HG03097 (cell line): Measurements from ENCODE around the gene PPM1L.

Source experiments
- ATAC-seq: cut with Tn5 transposase; IDR thresholded peaks from one replicate; pipeline ENCODE4 v1.9.1; 2021; ENCODE audit not compliant: unreplicated experiment, low FRiP score

Gene PPM1L

DNA sequence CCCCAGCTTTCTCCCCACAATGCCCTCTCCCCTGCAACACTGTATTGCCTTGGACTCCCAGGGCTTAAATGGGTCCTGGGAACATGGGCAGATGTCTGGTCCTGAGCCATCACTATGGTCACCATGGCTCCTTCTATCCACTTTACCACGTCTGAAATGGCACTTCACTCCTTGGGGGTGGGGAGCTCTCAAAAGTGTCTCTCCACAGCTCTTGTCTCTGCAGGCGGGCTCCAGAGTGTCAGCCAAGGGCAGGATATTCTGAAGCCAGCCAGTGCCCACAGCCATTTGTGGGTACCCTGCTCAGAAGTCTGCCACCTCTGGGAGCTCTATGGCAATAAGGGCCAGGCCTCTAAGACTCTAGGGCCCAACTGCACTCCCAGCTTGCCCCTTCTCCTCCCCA is 163.9 kb downstream of the PPM1L start:
- ATAC-seq: no peak

GRCh38 chr3:160921020-160921635 is 165.1 kb downstream of the PPM1L start:
- no peak for ATAC-seq

GRCh38 chr3:160924776-160925175 is 168.7 kb downstream of the PPM1L start:
- ATAC-seq: no peak

DNA sequence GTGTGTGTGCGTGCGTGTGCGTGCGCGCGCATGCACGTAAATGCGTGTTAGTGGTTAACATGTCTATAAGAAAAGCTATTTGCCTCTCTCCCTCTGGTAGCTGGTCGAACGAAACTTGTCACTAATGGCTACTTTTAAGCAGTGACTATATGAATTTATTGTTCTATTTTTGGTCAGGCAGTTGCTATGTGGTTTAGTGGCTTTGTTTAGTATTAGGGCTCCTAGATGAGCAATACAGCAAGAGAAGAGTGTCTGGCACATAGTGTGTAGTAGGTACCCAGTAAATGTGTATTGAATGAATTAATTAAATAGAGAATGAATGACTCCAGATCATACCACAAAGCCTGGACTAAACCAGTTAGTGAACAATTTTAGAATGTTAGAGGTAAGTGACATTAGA is 171.6 kb downstream of the PPM1L start:
- no peak for ATAC-seq

- no peak for ATAC-seq
These were observed 172.2 kb downstream of the PPM1L start for GRCh38 chr3:160928183-160928726.

DNA sequence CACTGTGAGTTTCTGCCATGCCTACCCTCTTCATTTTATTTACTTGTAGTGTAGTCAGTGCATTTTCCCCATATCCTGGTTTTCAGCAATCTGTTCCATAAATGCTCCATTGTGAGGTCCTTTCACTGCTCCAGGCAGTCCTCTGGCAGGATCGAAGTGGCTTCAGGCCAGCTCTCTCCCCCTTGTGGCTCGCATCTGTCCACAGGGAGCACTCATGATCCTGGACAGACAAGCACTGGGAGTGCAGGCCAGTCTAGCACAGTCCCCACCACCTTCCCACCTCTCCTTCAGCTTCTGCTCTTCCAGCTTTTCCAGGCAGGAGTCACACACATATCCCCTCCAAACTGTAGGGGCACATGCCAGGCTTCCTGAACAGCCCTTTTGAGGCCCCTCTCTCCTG is 173.6 kb downstream of the PPM1L start:
- no peak for ATAC-seq

- ATAC-seq: no peak
These were observed 175.4 kb downstream of the PPM1L start for GRCh38 chr3:160931474-160931873.

GRCh38 chr3:160935413-160936095 is 179.5 kb downstream of the PPM1L start:
- ATAC-seq: no peak

GRCh38 chr3:160941885-160942494 is 186.0 kb downstream of the PPM1L start:
- ATAC-seq: peak; percentile 77

DNA sequence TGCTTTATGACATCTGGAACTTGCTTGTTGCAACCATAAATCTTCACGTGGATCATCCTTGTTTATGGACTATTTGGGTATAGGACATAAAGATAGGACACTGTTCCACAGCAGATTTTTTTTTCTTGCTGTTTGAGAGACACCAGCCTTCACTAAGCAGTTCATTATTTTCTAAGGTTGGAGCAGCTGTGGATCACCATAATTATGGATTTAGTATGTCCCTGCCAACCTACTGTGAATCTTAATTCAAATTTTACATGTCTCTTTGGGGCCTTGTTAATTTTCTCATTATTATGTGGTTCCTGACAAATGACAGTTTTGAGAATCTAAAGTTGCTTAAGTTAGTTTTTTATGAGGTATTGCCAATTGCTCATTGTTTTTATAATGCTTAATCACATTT is 188.0 kb downstream of the PPM1L start:
- no peak for ATAC-seq

- ATAC-seq: no peak
These were observed 189.3 kb downstream of the PPM1L start for GRCh38 chr3:160945336-160945735.

DNA sequence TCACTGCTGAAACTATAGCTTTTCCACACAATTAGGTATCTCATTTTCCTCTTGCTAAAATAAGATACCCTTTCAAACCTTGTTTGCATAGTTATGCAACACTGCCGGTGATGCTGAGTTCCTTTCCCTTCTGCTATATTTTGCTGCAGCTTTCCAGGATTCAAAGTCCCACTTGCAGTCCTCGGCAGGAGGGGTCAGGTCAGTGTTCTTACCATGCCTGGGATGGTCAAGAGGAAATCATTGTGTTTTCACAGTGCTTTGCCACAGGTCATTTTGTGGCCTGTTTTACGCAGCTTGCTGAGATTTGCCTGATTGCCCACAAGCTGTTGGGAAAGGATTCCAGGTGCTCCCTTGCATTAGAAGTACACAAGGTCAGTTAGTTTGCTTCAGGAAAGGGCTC is 192.2 kb downstream of the PPM1L start:
- ATAC-seq: no peak

DNA sequence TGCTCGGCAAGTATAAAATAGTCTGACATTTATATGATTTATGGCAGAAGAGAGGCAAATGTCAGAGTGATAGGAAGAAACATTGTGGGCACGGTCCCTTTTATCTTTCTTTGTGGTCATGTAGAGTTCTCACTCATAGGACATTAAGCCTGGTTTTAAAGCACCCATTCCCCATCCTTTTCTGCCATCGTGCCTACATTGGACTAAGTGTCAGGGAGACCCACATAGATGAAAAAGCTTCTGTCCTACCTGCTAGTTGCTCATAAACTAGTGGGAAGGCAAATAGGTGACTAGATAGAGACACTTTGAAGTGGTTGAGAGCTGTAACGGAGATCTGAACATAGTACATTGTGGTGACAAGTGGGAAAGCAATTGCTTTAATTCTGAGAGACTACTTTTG is 193.4 kb downstream of the PPM1L start:
- ATAC-seq: no peak

DNA sequence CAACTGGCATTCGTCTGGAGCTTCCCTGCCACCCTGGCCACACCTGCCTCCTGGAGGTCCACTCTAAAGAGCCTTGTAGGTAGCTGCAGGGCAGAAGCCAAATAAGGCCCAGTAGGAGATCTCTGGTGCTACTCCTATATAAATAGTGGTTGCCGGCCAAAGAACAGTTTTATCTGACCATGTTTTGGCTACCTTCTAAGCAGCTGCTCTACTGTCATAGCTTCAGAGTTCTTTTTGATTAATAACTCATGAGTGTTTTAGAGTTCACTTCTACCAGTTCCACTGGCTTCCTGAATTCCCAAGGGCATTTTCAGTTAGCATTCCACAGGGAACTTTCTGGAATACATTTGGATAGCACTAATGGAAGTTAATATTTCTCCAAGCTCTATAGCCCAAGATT is 194.5 kb downstream of the PPM1L start:
- ATAC-seq: no peak

- no peak for ATAC-seq
These were observed 194.9 kb downstream of the PPM1L start for GRCh38 chr3:160950954-160951353.

DNA sequence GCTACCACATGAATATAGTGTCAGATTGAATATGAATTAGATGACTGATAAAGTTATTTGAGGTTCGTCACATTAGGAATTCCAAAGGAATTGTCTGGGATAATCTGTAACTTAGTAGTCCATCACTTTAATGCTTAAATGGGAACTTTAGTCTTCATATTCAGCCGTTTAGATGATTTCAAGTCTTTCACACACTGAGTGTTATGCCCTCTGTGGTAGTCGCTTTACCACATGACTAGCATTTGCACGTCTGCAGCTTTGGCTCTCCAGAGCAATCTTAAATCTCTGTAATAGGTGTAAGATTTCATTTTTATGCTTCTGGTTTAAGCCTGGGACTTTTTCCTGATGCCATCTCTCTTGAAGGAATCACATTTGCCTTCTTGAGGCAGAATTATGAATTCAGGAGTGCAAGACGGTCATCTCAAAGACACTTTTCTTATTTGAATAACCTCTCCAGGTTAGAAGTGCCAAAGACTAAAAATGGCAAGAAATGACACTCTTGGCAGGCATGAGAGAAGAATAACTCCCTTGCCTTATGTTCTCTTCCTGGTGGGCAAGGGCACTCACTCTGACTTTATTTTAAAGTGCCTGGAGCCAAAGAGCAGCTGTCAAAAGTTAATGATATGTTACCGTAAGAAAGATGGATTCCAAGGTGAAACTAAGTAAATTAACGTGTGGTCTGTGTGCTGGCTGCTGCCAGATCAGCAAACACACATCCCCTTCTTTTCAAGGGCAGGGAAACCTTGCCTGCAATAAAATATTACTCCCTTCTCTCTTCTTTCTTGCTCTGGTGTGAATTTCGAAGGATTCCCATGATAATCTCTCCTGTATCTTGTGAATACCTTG is 195.8 kb downstream of the PPM1L start:
- no peak for ATAC-seq

DNA sequence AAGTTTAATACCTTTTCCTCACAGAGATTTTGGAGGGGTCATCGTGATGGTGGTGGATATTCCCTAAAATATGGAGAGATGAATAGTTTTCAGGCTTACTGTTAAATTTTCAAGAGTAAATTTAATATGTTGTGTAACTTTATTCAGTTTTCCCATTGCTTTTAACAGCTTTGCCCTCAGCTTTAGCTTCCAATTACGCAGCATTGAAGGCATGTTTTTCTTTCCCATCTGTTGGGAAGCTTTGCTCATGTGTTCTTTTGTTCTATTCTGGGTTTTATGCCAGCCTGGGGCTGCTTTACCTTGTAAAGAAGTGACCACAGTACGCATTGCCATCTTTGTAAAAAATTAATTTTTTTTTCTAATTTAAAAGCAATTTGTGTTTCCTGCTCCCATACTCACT is 197.7 kb downstream of the PPM1L start:
- ATAC-seq: no peak

DNA sequence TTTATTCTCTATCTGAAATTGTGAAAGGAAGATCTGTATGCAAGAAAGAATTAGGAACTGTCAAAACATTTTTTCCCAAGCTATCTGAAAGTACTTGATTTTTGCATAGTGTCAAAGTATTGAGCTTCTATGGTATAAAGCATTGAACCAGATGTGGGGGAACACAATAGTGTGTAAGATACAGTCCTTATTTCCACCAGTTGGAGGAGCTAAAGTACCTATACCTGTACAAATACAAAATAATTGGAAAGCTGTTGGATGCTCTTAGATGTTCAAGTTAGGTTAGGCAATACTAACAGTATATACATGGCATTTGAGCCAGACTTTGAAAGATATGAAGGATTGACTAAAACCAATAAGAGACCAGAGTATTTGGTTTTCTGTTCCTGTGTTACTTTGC is 200.8 kb downstream of the PPM1L start:
- peak; percentile 67 for ATAC-seq

GRCh38 chr3:160960568-160960967 is 204.5 kb downstream of the PPM1L start:
- no peak for ATAC-seq

DNA sequence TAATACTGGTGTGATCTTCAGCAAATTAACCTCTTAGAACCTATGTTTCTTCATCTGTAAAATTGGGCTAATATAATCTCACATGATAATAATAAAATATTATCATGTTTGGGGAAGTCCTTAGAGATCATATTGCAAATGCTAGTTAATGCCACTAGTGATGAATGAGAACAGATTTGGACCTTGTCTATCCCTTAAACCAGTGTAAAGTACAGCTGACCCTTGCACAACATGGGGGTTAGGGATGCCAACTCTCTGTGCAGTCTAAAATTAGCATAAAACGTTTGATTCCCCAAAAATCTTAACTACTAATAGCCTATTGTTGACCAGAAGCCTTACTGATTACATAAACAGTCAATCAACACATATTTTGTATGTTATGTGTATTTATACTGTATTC is 207.9 kb downstream of the PPM1L start:
- no peak for ATAC-seq

DNA sequence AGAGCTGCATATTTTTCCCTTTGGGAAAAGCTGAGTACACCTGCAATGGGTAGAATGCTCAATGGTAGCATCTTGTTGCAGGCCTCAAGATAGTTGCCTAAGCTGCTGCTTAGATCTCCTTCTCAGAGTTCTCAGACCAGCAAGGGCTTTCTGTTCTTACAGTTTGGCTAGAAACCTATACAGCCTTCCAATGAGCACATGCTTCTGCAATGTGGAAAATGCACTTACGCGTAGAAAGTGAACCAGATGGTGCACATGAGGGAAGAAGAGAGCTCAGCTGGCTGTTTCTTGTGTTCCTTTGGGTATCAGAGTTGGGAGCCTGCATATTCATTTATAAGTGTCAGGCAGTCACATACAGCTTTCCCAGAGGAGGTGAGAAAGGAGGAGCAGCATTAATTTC is 212.7 kb downstream of the PPM1L start:
- no peak for ATAC-seq
